DOHH2 (cell line): ENCODE data around the gene SLC45A1.

Experiments
- H3F3A ChIP-seq: fragments of 200-600 bp; sonication (generic), shearing (Covaris generic); 2 replicates; pipeline ENCODE4 v1.6.0; 2016; ENCODE audit warnings: antibody characterized with exemption, mild to moderate bottlenecking; ENCODE audit not compliant: control insufficient read depth, insufficient read depth
- H3K27ac ChIP-seq: fragments of 200-600 bp; sonication (generic); 2 replicates; pipeline ENCODE4 v1.5.1; 2014; ENCODE audit warnings: low read depth, mild to moderate bottlenecking, low read length, moderate library complexity
- H3K27me3 ChIP-seq: fragments of 200-600 bp; sonication (generic); 2 replicates; pipeline ENCODE4 v1.6.1; 2014; ENCODE audit warnings: mild to moderate bottlenecking, low read length, mixed read lengths; ENCODE audit not compliant: control insufficient read depth
- H3K36me3 ChIP-seq: fragments of 200-600 bp; sonication (generic); 2 replicates; pipeline ENCODE4 v1.6.1; 2014; ENCODE audit warnings: mild to moderate bottlenecking, low read length, moderate library complexity, mixed read lengths; ENCODE audit not compliant: control insufficient read depth
- H3K4me1 ChIP-seq: fragments of 200-600 bp; sonication (generic); 2 replicates; pipeline ENCODE4 v1.6.1; 2014; ENCODE audit warnings: mild to moderate bottlenecking, low read length, mixed read lengths; ENCODE audit not compliant: control insufficient read depth
- H3K4me2 ChIP-seq: fragments of 200-600 bp; sonication (generic); 2 replicates; pipeline ENCODE4 v1.6.0; 2014; ENCODE audit warnings: mild to moderate bottlenecking, low read length, moderate library complexity
- H3K4me3 ChIP-seq: fragments of 200-600 bp; sonication (generic); 2 replicates; pipeline ENCODE4 v1.5.1; 2014; ENCODE audit warnings: mild to moderate bottlenecking, low read length, mixed read lengths
- H3K79me2 ChIP-seq: fragments of 200-600 bp; sonication (generic); 2 replicates; pipeline ENCODE4 v1.6.1; 2014; ENCODE audit warnings: mild to moderate bottlenecking, low read length, mixed read lengths; ENCODE audit not compliant: control insufficient read depth
- H3K9me2 ChIP-seq: fragments of 200-600 bp; sonication (generic); replicated peaks from 2 replicates; pipeline ENCODE4 v1.6.1; 2014; ENCODE audit warnings: mild to moderate bottlenecking, low read length, mixed read lengths; ENCODE audit not compliant: control insufficient read depth
- H3K9me3 ChIP-seq: fragments of 200-600 bp; sonication (generic); 2 replicates; pipeline ENCODE4 v1.6.1; 2014; ENCODE audit warnings: antibody characterized with exemption, low read length, mixed read lengths; ENCODE audit not compliant: control insufficient read depth, insufficient read depth
- H4K20me1 ChIP-seq: fragments of 200-600 bp; sonication (generic); 2 replicates; pipeline ENCODE4 v1.6.0; 2014; ENCODE audit warnings: low read depth, mild to moderate bottlenecking, antibody characterized with exemption, low read length, moderate library complexity; ENCODE audit not compliant: control insufficient read depth, insufficient read depth
- CTCF ChIP-seq: fragments of 200-600 bp; sonication (generic); IDR thresholded peaks from one replicate; pipeline ENCODE4 v1.5.1; 2014; ENCODE audit warnings: antibody characterized with exemption, mild to moderate bottlenecking, low read depth, low read length; ENCODE audit not compliant: poor library complexity, severe bottlenecking
- EZH2phosphoT487 ChIP-seq: fragments of 200-600 bp; sonication (generic); IDR thresholded peaks from 2 replicates; pipeline ENCODE4 v1.6.1; 2017; ENCODE audit warnings: borderline replicate concordance, mild to moderate bottlenecking, antibody characterized with exemption, low read length, moderate library complexity, mixed read lengths

Gene SLC45A1

GRCh38 chr1:8348047-8348776, 30.3 kb downstream of the SLC45A1 start:
- Histone ChIP-seq H3K4me1 (no peaks in the 10 kb centered on the region), H4K20me1 (peaks cover 8% of the 10 kb centered on the region; the same call in 1 of the 2 replicates), H3F3A (no peaks in the 10 kb centered on the region), H3K36me3 (peaks cover under 1% of the 10 kb centered on the region; the same call in 1 of the 2 replicates), H3K27me3 (no peaks in the 10 kb centered on the region), H3K9me2 (no peaks in the 10 kb centered on the region), H3K4me2 (no peak overlapping the region), H3K9me3 (no peaks in the 10 kb centered on the region), H3K79me2 (no peaks in the 10 kb centered on the region), H3K4me3 (no peak overlapping the region), H3K27ac (no peak overlapping the region)
- TF ChIP-seq CTCF, result no peak
- no peak for TF ChIP-seq EZH2phosphoT487

- Histone ChIP-seq H4K20me1 (peaks cover 8% of the 10 kb centered on the region; the same call in 1 of the 2 replicates), H3K4me1 (no peaks in the 10 kb centered on the region), H3F3A (0 out of 2 replicates have a peak, but pooled peaks cover under 1% of the 10 kb centered on the region), H3K4me3 (no peak overlapping the region), H3K9me3 (no peaks in the 10 kb centered on the region), H3K27me3 (no peaks in the 10 kb centered on the region), H3K27ac (no peak overlapping the region), H3K4me2 (no peak overlapping the region), H3K79me2 (no peaks in the 10 kb centered on the region), H3K9me2 (no peaks in the 10 kb centered on the region), H3K36me3 (peaks cover 7% of the 10 kb centered on the region)
- TF ChIP-seq CTCF (peak; percentile 86), EZH2phosphoT487 (no peak)
These were observed 31.0 kb downstream of the SLC45A1 start for GRCh38 chr1:8348777-8349472.

GRCh38 chr1:8349473-8349865, 31.6 kb downstream of the SLC45A1 start:
- no peaks in the 10 kb centered on the region for H3K4me1 ChIP-seq
- peaks cover 9% of the 10 kb centered on the region for H3K36me3 ChIP-seq
- H3F3A ChIP-seq, result peaks cover 6% of the 10 kb centered on the region
- H4K20me1 ChIP-seq, result peaks cover 8% of the 10 kb centered on the region; the same call in 1 of the 2 replicates
- H3K4me2 ChIP-seq, result no peak overlapping the region
- H3K27ac ChIP-seq, result no peak overlapping the region
- no peaks in the 10 kb centered on the region for H3K9me2 ChIP-seq
- H3K79me2 ChIP-seq, result no peaks in the 10 kb centered on the region
- no peaks in the 10 kb centered on the region for H3K27me3 ChIP-seq
- no peaks in the 10 kb centered on the region for H3K9me3 ChIP-seq
- H3K4me3 ChIP-seq, result no peak overlapping the region
- no peak for TF ChIP-seq CTCF
- TF ChIP-seq EZH2phosphoT487, result no peak
